Hepatocyte (in vitro differentiated cells): ENCODE measurements around the gene TESK1. TPM values are rescaled to one million over a fixed set of nuclear protein-coding genes. Genes with fewer than 3 reads are reported as not detected.

ENCODE experiments used
- DNase-seq: peaks from one replicate; pipeline ENCODE4 v3.0.0-alpha.2; 2016; ENCODE audit warnings: low spot score
- H2AFZ ChIP-seq: fragments of 200-600 bp; sonication (generic); 2 replicates; pipeline ENCODE4 v1.6.0; 2016; ENCODE audit warnings: antibody characterized with exemption, mild to moderate bottlenecking
- H3K27ac ChIP-seq: fragments of 200-600 bp; sonication (generic); 2 replicates; pipeline ENCODE4 v1.5.1; 2016; ENCODE audit warnings: mild to moderate bottlenecking
- H3K27me3 ChIP-seq: fragments of 200-600 bp; sonication (generic); 2 replicates; pipeline ENCODE4 v1.6.1; 2016
- H3K36me3 ChIP-seq: fragments of 200-600 bp; sonication (generic); replicated peaks from 2 replicates; pipeline ENCODE4 v1.5.1; 2016; ENCODE audit warnings: low read depth; ENCODE audit not compliant: insufficient read depth
- H3K4me1 ChIP-seq: fragments of 200-600 bp; sonication (generic); 2 replicates; pipeline ENCODE4 v1.5.1; 2016; ENCODE audit warnings: mild to moderate bottlenecking, moderate library complexity; ENCODE audit not compliant: insufficient read depth
- H3K4me2 ChIP-seq: fragments of 200-600 bp; sonication (generic); 2 replicates; pipeline ENCODE4 v1.6.0; 2016
- H3K4me3 ChIP-seq: fragments of 200-600 bp; sonication (generic); 2 replicates; pipeline ENCODE4 v1.5.1; 2016; ENCODE audit warnings: mild to moderate bottlenecking
- H3K79me2 ChIP-seq: fragments of 200-600 bp; sonication (generic); 2 replicates; pipeline ENCODE4 v1.6.0; 2017; ENCODE audit warnings: mild to moderate bottlenecking
- H3K9me2 ChIP-seq: fragments of 200-600 bp; sonication (generic); replicated peaks from 2 replicates; pipeline ENCODE4 v1.6.0; 2017; ENCODE audit warnings: mild to moderate bottlenecking; ENCODE audit not compliant: insufficient read depth
- H3K9me3 ChIP-seq: fragments of 200-600 bp; sonication (generic); 2 replicates; pipeline ENCODE4 v1.5.1; 2016; ENCODE audit warnings: low read depth, mild to moderate bottlenecking
- H4K20me1 ChIP-seq: fragments of 200-600 bp; sonication (generic); 2 replicates; pipeline ENCODE4 v1.6.0; 2016; ENCODE audit warnings: mild to moderate bottlenecking; ENCODE audit not compliant: insufficient read depth, poor library complexity, severe bottlenecking
- EZH2 ChIP-seq: fragments of 200-600 bp; sonication (generic); IDR thresholded peaks from 2 replicates; pipeline ENCODE4 v1.6.1; 2016; ENCODE audit warnings: antibody characterized with exemption, mild to moderate bottlenecking, borderline replicate concordance
- EZH2phosphoT487 ChIP-seq: fragments of 200-600 bp; sonication (generic); IDR thresholded peaks from one replicate; pipeline ENCODE4 v1.6.1; 2018; ENCODE audit warnings: antibody characterized with exemption, mild to moderate bottlenecking, low read depth, moderate library complexity; ENCODE audit not compliant: unreplicated experiment, severe bottlenecking
- WGBS: methylation state at CpG from one replicate; pipeline ENCODE4 v1.1.6; 2016; ENCODE audit warnings: low lambda C conversion rate; ENCODE audit errors: missing lambda C conversion rate; 5-methylcytosine and 5-hydroxymethylcytosine counted together
- microRNA-seq: library from miRNA; unstranded; fragments of <30 nt; microRNA quantifications from one replicate; pipeline ENCODE4, GENCODE V29; 2017
- polyA plus RNA-seq: library from polyadenylated mRNA; unstranded; fragments of >200 nt; fragmentation: Nextera tagmentation; extraction: Ambion mirVana; gene quantifications from 2 replicates; pipeline ENCODE4 v1.2.1, GENCODE V29; 2016
- small RNA-seq: library from RNA; depleted of rRNA; stranded (forward); fragments of <200 nt; gene quantifications from one replicate; pipeline ENCODE3, GENCODE V24; 2014
- total RNA-seq: library from RNA; depleted of rRNA; stranded (reverse); fragments of >200 nt; gene quantifications from 2 replicates; pipeline ENCODE4 v1.2.3, GENCODE V29; 2014
- TF ChIP-seq, protein P1 (sequence below): fragments of 200-600 bp; sonication (generic); IDR thresholded peaks from 2 replicates; pipeline ENCODE4 v1.5.1; 2016; ENCODE audit warnings: antibody characterized with exemption, mild to moderate bottlenecking; ENCODE audit not compliant: poor library complexity

TESK1 gene
- total and polyA plus RNA-seq, 2 experiments from 2014 or later: 17.4 to 30.3 TPM

DNA sequence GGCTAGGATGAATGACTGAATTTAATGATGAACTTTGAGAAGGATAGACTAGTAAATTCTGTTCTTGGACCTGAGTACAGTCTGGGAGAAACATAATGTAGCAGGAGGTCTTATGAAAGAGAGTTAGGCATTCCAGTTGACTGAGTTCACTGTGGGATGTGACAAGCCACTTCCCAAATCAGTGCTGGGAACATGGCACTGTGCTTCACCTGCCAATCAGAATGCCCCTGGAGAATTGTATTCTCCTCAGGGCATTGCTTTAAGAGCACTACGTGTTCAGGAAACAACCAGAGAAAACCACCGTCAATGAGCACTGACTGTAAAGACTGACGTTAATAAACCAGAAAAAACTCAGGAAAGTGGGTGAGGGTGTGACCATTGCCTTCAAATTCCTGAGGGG is 54.3 kb downstream of the TESK1 start:
- H3K27ac ChIP-seq: peak overlapping the region; percentile 98
- H3K27me3 ChIP-seq: no peaks in the 10 kb centered on the region
- H3K4me2 ChIP-seq: peak overlapping the region; percentile 70
- 69% methylated on average over 3 of the region's 3 CpGs for WGBS
- no peak for DNase-seq
- TF ChIP-seq, protein P1, sequence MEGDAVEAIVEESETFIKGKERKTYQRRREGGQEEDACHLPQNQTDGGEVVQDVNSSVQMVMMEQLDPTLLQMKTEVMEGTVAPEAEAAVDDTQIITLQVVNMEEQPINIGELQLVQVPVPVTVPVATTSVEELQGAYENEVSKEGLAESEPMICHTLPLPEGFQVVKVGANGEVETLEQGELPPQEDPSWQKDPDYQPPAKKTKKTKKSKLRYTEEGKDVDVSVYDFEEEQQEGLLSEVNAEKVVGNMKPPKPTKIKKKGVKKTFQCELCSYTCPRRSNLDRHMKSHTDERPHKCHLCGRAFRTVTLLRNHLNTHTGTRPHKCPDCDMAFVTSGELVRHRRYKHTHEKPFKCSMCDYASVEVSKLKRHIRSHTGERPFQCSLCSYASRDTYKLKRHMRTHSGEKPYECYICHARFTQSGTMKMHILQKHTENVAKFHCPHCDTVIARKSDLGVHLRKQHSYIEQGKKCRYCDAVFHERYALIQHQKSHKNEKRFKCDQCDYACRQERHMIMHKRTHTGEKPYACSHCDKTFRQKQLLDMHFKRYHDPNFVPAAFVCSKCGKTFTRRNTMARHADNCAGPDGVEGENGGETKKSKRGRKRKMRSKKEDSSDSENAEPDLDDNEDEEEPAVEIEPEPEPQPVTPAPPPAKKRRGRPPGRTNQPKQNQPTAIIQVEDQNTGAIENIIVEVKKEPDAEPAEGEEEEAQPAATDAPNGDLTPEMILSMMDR: no peak
- TF ChIP-seq EZH2phosphoT487: no peak
- TF ChIP-seq EZH2: no peak
- H3K9me3 ChIP-seq: no peaks in the 10 kb centered on the region
- peaks cover 6% of the 10 kb centered on the region for H3K4me1 ChIP-seq
- no peaks in the 10 kb centered on the region for H3K9me2 ChIP-seq
- peaks cover 11% of the 10 kb centered on the region for H3K79me2 ChIP-seq
- H2AFZ ChIP-seq: no peak overlapping the region
- H3K36me3 ChIP-seq: no peaks in the 10 kb centered on the region
- no peaks in the 10 kb centered on the region for H4K20me1 ChIP-seq
- peak overlapping the region; percentile 50 for H3K4me3 ChIP-seq

Small RNA genes within 50 kb of the gene (microRNA-seq; reads per million reads assigned to microRNA genes)
- gene MIR4667: 4.0 reads per million

Small RNA genes within 50 kb of the gene (small RNA-seq; reads per million reads assigned to genes)
- gene MIR4667 (not detected), gene RMRP (not detected), gene RPS29P17 (not detected)

Other genes starting within 250 kb of the TESK1 start
- gene RUSC2, start 115.2 kb upstream of the TESK1 start, total RNA-seq: 12.6 and 17.7 TPM in 2 replicates
- 16.6 and 17.5 TPM in 2 replicates for gene RUSC2, start 115.2 kb upstream of the TESK1 start, polyA plus RNA-seq
- gene CD72, start 13.2 kb downstream of the TESK1 start, total RNA-seq: 1.9 and 2.0 TPM in 2 replicates
- gene CD72, start 13.2 kb downstream of the TESK1 start, polyA plus RNA-seq: 1.1 and 1.3 TPM in 2 replicates
- gene SIT1, start 45.7 kb downstream of the TESK1 start, total RNA-seq: not detected in 2 replicates
- not detected in 2 replicates for gene SIT1, start 45.7 kb downstream of the TESK1 start, polyA plus RNA-seq
- gene RMRP, start 52.8 kb downstream of the TESK1 start, total RNA-seq: 1,377 and 3,174 TPM in 2 replicates
- not detected in 2 replicates for gene RMRP, start 52.8 kb downstream of the TESK1 start, polyA plus RNA-seq
- 12.1 and 13.8 TPM in 2 replicates for gene CCDC107, start 53.0 kb downstream of the TESK1 start, total RNA-seq
- 39.5 and 42.2 TPM in 2 replicates for gene CCDC107, start 53.0 kb downstream of the TESK1 start, polyA plus RNA-seq
- 1.8 and 9.4 TPM in 2 replicates for gene ARHGEF39, start 59.9 kb downstream of the TESK1 start, total RNA-seq
- gene ARHGEF39, start 59.9 kb downstream of the TESK1 start, polyA plus RNA-seq: 5.2 and 5.6 TPM in 2 replicates
- 0.27 TPM in 1 of 2 replicates, not detected in the other for gene CA9, start 68.7 kb downstream of the TESK1 start, total RNA-seq
- gene CA9, start 68.7 kb downstream of the TESK1 start, polyA plus RNA-seq: 2.1 and 2.4 TPM in 2 replicates
- gene TPM2, start 84.7 kb downstream of the TESK1 start, total RNA-seq: 98.7 and 106 TPM in 2 replicates
- 166 and 203 TPM in 2 replicates for gene TPM2, start 84.7 kb downstream of the TESK1 start, polyA plus RNA-seq
- 100 and 113 TPM in 2 replicates for gene TLN1, start 126.9 kb downstream of the TESK1 start, total RNA-seq
- 70.5 and 73.4 TPM in 2 replicates for gene TLN1, start 126.9 kb downstream of the TESK1 start, polyA plus RNA-seq
- 54.6 and 69.6 TPM in 2 replicates for gene CREB3, start 127.4 kb downstream of the TESK1 start, total RNA-seq
- gene CREB3, start 127.4 kb downstream of the TESK1 start, polyA plus RNA-seq: 79.8 and 79.9 TPM in 2 replicates
- gene GBA2, start 144.0 kb downstream of the TESK1 start, total RNA-seq: 58.5 and 60.5 TPM in 2 replicates
- 77.5 and 80.2 TPM in 2 replicates for gene GBA2, start 144.0 kb downstream of the TESK1 start, polyA plus RNA-seq
- gene RGP1, start 144.0 kb downstream of the TESK1 start, total RNA-seq: 17.1 and 19.3 TPM in 2 replicates
- 11.2 and 11.4 TPM in 2 replicates for gene RGP1, start 144.0 kb downstream of the TESK1 start, polyA plus RNA-seq
- gene MSMP, start 149.0 kb downstream of the TESK1 start, total RNA-seq: not detected in 2 replicates
- gene MSMP, start 149.0 kb downstream of the TESK1 start, polyA plus RNA-seq: not detected in 2 replicates
- gene NPR2, start 186.3 kb downstream of the TESK1 start, total RNA-seq: 12.8 and 13.9 TPM in 2 replicates
- 12.2 and 14.4 TPM in 2 replicates for gene NPR2, start 186.3 kb downstream of the TESK1 start, polyA plus RNA-seq
- 0.10 and 1.4 TPM in 2 replicates for gene SPAG8, start 207.0 kb downstream of the TESK1 start, total RNA-seq
- 0.55 and 0.63 TPM in 2 replicates for gene SPAG8, start 207.0 kb downstream of the TESK1 start, polyA plus RNA-seq
- gene HINT2, start 209.8 kb downstream of the TESK1 start, total RNA-seq: 31.9 and 45.7 TPM in 2 replicates
- gene HINT2, start 209.8 kb downstream of the TESK1 start, polyA plus RNA-seq: 81.4 and 87.3 TPM in 2 replicates
- gene FAM221B, start 223.5 kb downstream of the TESK1 start, total RNA-seq: not detected in 2 replicates
- 0.26 TPM in 1 of 2 replicates, not detected in the other for gene FAM221B, start 223.5 kb downstream of the TESK1 start, polyA plus RNA-seq
- 7.5 and 12.3 TPM in 2 replicates for gene TMEM8B, start 224.0 kb downstream of the TESK1 start, total RNA-seq
- 13.4 and 14.6 TPM in 2 replicates for gene TMEM8B, start 224.0 kb downstream of the TESK1 start, polyA plus RNA-seq